ENCODE results near the gene INSRR.

The INSRR gene

GRCh38 chr1:156804026-156804425, 54.9 kb downstream of the INSRR start:
- WGBS, 2 experiments (ENCODE audit: insufficient coverage in 2 of 2) = 83 to 93% methylated on average over 3 of the region's 3 CpGs
- Histone ChIP-seq H3K9me3 (ENCODE audit: control insufficient read depth, low read length) (no peaks in the 10 kb centered on the region), H3K27ac (ENCODE audit: low read depth, low read length, severe bottlenecking) (no peak overlapping the region), H3K36me3 (ENCODE audit: control insufficient read depth, insufficient read depth, low read length) (peaks cover 29% of the 10 kb centered on the region), H3K4me3 (ENCODE audit: extremely low read depth, insufficient read depth, low read length, poor library complexity, severe bottlenecking) (no peak overlapping the region), H3K4me1 (ENCODE audit: control insufficient read depth, insufficient read depth, low read length, poor library complexity, severe bottlenecking) (peaks cover 12% of the 10 kb centered on the region)

- Histone ChIP-seq H3K36me3 (ENCODE audit: control insufficient read depth, insufficient read depth, low read length) (peaks cover 36% of the 10 kb centered on the region), H3K27ac (ENCODE audit: low read depth, low read length, severe bottlenecking) (no peak overlapping the region), H3K4me3 (ENCODE audit: extremely low read depth, insufficient read depth, low read length, poor library complexity, severe bottlenecking) (no peak overlapping the region), H3K4me1 (ENCODE audit: control insufficient read depth, insufficient read depth, low read length, poor library complexity, severe bottlenecking) (peaks cover 18% of the 10 kb centered on the region), H3K9me3 (ENCODE audit: control insufficient read depth, low read length) (no peaks in the 10 kb centered on the region)
- WGBS, 2 experiments (ENCODE audit: insufficient coverage in 2 of 2) = 97 to 98% methylated on average over 8 to 13 of the region's 13 CpGs
These were observed 55.6 kb downstream of the INSRR start for GRCh38 chr1:156803086-156803851.

- H3K4me1 ChIP-seq (ENCODE audit: control insufficient read depth, insufficient read depth, low read length, poor library complexity, severe bottlenecking) = peaks cover 25% of the 10 kb centered on the region
- H3K4me3 ChIP-seq (ENCODE audit: extremely low read depth, insufficient read depth, low read length, poor library complexity, severe bottlenecking) = no peak overlapping the region
- peaks cover 42% of the 10 kb centered on the region for H3K36me3 ChIP-seq (ENCODE audit: control insufficient read depth, insufficient read depth, low read length)
- 98 to 100% methylated on average over 6 to 7 of the region's 8 CpGs for WGBS, 2 experiments (ENCODE audit: insufficient coverage in 2 of 2)
- H3K9me3 ChIP-seq (ENCODE audit: control insufficient read depth, low read length) = no peaks in the 10 kb centered on the region
- no peak overlapping the region for H3K27ac ChIP-seq (ENCODE audit: low read depth, low read length, severe bottlenecking)
These were observed 56.4 kb downstream of the INSRR start for GRCh38 chr1:156802421-156802935.

GRCh38 chr1:156801409-156802121, 57.4 kb downstream of the INSRR start:
- peaks cover 47% of the 10 kb centered on the region for H3K36me3 ChIP-seq (ENCODE audit: control insufficient read depth, insufficient read depth, low read length)

GRCh38 chr1:156797212-156797871, 61.6 kb downstream of the INSRR start:
- Histone ChIP-seq H3K36me3 (ENCODE audit: control insufficient read depth, insufficient read depth, low read length) (peaks cover 88% of the 10 kb centered on the region), H3K9me3 (ENCODE audit: control insufficient read depth, low read length) (no peaks in the 10 kb centered on the region), H3K27ac (ENCODE audit: low read depth, low read length, severe bottlenecking) (no peak overlapping the region), H3K4me3 (ENCODE audit: extremely low read depth, insufficient read depth, low read length, poor library complexity, severe bottlenecking) (no peak overlapping the region), H3K4me1 (ENCODE audit: control insufficient read depth, insufficient read depth, low read length, poor library complexity, severe bottlenecking) (peaks cover 47% of the 10 kb centered on the region)
- WGBS, 2 experiments (ENCODE audit: insufficient coverage in 2 of 2) = 21 to 80% methylated on average over 2 to 3 of the region's 4 CpGs

More at GRCh38 chr1:156801409-156802121, 57.4 kb downstream of the INSRR start:
- WGBS, 2 experiments (ENCODE audit: insufficient coverage in 2 of 2) = 78 to 92% methylated on average over 4 of the region's 7 CpGs
- Histone ChIP-seq H3K4me3 (ENCODE audit: extremely low read depth, insufficient read depth, low read length, poor library complexity, severe bottlenecking) (no peak overlapping the region), H3K4me1 (ENCODE audit: control insufficient read depth, insufficient read depth, low read length, poor library complexity, severe bottlenecking) (peaks cover 25% of the 10 kb centered on the region), H3K27ac (ENCODE audit: low read depth, low read length, severe bottlenecking) (peak overlapping the region; percentile 45), H3K9me3 (ENCODE audit: control insufficient read depth, low read length) (no peaks in the 10 kb centered on the region)

- H3K27ac ChIP-seq (ENCODE audit: low read depth, low read length, severe bottlenecking) = no peak overlapping the region
- H3K36me3 ChIP-seq (ENCODE audit: control insufficient read depth, insufficient read depth, low read length) = peaks cover 89% of the 10 kb centered on the region
- H3K4me1 ChIP-seq (ENCODE audit: control insufficient read depth, insufficient read depth, low read length, poor library complexity, severe bottlenecking) = peaks cover 44% of the 10 kb centered on the region
- no peaks in the 10 kb centered on the region for H3K9me3 ChIP-seq (ENCODE audit: control insufficient read depth, low read length)
- WGBS, 2 experiments (ENCODE audit: insufficient coverage in 2 of 2) = 96 to 98% methylated on average over 6 to 8 of the region's 8 CpGs
- no peak overlapping the region for H3K4me3 ChIP-seq (ENCODE audit: extremely low read depth, insufficient read depth, low read length, poor library complexity, severe bottlenecking)
These were observed 62.4 kb downstream of the INSRR start for GRCh38 chr1:156796340-156797097.

- Histone ChIP-seq H3K36me3 (ENCODE audit: control insufficient read depth, insufficient read depth, low read length) (peaks cover 89% of the 10 kb centered on the region), H3K9me3 (ENCODE audit: control insufficient read depth, low read length) (no peaks in the 10 kb centered on the region), H3K4me1 (ENCODE audit: control insufficient read depth, insufficient read depth, low read length, poor library complexity, severe bottlenecking) (peaks cover 37% of the 10 kb centered on the region), H3K27ac (ENCODE audit: low read depth, low read length, severe bottlenecking) (peak overlapping the region; percentile 19), H3K4me3 (ENCODE audit: extremely low read depth, insufficient read depth, low read length, poor library complexity, severe bottlenecking) (no peak overlapping the region)
- 89 to 98% methylated on average over 5 of the region's 7 CpGs for WGBS, 2 experiments (ENCODE audit: insufficient coverage in 2 of 2)
These were observed 63.1 kb downstream of the INSRR start for GRCh38 chr1:156795787-156796186.

- Histone ChIP-seq H3K4me1 (ENCODE audit: control insufficient read depth, insufficient read depth, low read length, poor library complexity, severe bottlenecking) (peaks cover 37% of the 10 kb centered on the region), H3K36me3 (ENCODE audit: control insufficient read depth, insufficient read depth, low read length) (peaks cover 87% of the 10 kb centered on the region), H3K4me3 (ENCODE audit: extremely low read depth, insufficient read depth, low read length, poor library complexity, severe bottlenecking) (no peak overlapping the region), H3K27ac (ENCODE audit: low read depth, low read length, severe bottlenecking) (peak overlapping the region; percentile 19), H3K9me3 (ENCODE audit: control insufficient read depth, low read length) (no peaks in the 10 kb centered on the region)
- 94 to 95% methylated on average over 5 of the region's 5 CpGs for WGBS, 2 experiments (ENCODE audit: insufficient coverage in 2 of 2)
These were observed 63.6 kb downstream of the INSRR start for GRCh38 chr1:156795374-156795733.

GRCh38 chr1:156794506-156795373, 64.2 kb downstream of the INSRR start:
- Histone ChIP-seq H3K36me3 (ENCODE audit: control insufficient read depth, insufficient read depth, low read length) (peaks cover 87% of the 10 kb centered on the region), H3K27ac (ENCODE audit: low read depth, low read length, severe bottlenecking) (peak overlapping the region; percentile 13), H3K4me3 (ENCODE audit: extremely low read depth, insufficient read depth, low read length, poor library complexity, severe bottlenecking) (no peak overlapping the region), H3K4me1 (ENCODE audit: control insufficient read depth, insufficient read depth, low read length, poor library complexity, severe bottlenecking) (peaks cover 37% of the 10 kb centered on the region), H3K9me3 (ENCODE audit: control insufficient read depth, low read length) (no peaks in the 10 kb centered on the region)
- 72 to 84% methylated on average over 2 to 6 of the region's 7 CpGs for WGBS, 2 experiments (ENCODE audit: insufficient coverage in 2 of 2)
